ENCODE data around the gene GLCCI1. TPM values are rescaled to one million over a fixed set of nuclear protein-coding genes. Genes with fewer than 3 reads are reported as not detected.

GLCCI1 gene
- total RNA-seq, 4 donors from 2014 or later = 1.9 to 15.7 (median 11.8) TPM

- Histone ChIP-seq H3K36me3 (no peaks in the 10 kb centered on the region), H3K27me3 (no peaks in the 10 kb centered on the region), H3K9me3 (no peaks in the 10 kb centered on the region), H3K4me3 (no peak overlapping the region), H3K4me1 (no peaks in the 10 kb centered on the region), H3K27ac (no peak overlapping the region)
- 89% methylated on average over 3 of the region's 3 CpGs; no CpG with 5 or more reads in 1 of the 2 donors for whole genome bisulfite sequencing, 2 donors (ENCODE audit: low coverage in 1 of 2)
- in situ Hi-C loops (cut with MboI; ENCODE audit: low pct_ligation_motif_present in 1 of 4, low pct_unique_long_range_greater_than_20kb in 1 of 4, low sequenced_read_pairs in 3 of 4) (no loop called here), intact Hi-C loops (cut with DNase I; ENCODE audit: low total_unique reads) (no loop called here)
- no peak for DNase-seq
- TF ChIP-seq CTCF (IDR thresholded peaks at IDR 0.05) (no peak), POLR2AphosphoS5 (IDR thresholded peaks at IDR 0.05) (no peak), EP300 (IDR thresholded peaks at IDR 0.05; ENCODE audit: low read depth) (no peak), POLR2A (IDR thresholded peaks at IDR 0.05) (no peak)
These were observed 166.8 kb downstream of the GLCCI1 start for GRCh38 chr7:8135417-8135816.

DNA sequence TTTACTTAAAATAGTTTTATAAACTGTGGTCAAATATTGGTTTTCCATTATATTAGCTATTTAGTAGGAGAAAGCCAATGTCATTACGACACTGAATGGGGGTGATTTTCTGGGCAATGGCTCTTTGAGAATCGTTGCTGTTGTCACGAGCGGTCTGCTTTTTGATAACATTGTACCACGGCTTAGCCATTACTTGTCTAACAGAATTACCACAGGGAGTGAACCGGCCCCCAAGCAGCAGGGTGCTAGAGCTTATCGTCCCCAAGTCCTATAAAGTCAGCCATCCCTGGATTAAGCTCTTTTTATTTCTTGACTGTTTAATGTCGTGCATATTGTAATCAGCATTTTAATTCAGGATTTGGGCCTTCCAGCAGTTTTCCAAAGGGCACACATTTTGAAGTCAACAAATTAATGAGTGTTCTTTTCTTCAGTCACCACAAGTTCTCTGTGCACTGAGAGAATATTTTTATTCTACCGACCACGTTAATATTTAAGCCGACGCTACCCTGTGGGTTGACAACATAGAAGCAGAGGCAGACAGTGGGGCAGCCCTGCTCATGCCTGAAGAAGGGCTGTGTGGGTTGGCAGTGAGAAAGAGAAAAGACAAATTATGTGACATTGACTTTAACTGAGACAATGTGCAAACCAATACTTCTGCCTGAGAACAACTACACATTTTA is 167.6 kb downstream of the GLCCI1 start:
- H3K27me3 ChIP-seq = no peaks in the 10 kb centered on the region
- in situ Hi-C loops (cut with MboI; ENCODE audit: low pct_ligation_motif_present in 1 of 4, low pct_unique_long_range_greater_than_20kb in 1 of 4, low sequenced_read_pairs in 3 of 4) = no loop called here
- intact Hi-C loops (cut with DNase I; ENCODE audit: low total_unique reads) = no loop called here
- H3K9me3 ChIP-seq = no peaks in the 10 kb centered on the region
- H3K36me3 ChIP-seq = no peaks in the 10 kb centered on the region
- 93 to 98% methylated on average over 12 of the region's 12 CpGs for WGBS, 2 donors (ENCODE audit: low coverage in 1 of 2)
- H3K4me3 ChIP-seq = no peak overlapping the region
- no peak for TF ChIP-seq POLR2AphosphoS5 (IDR thresholded peaks at IDR 0.05)
- TF ChIP-seq POLR2A (IDR thresholded peaks at IDR 0.05) = no peak
- TF ChIP-seq CTCF (IDR thresholded peaks at IDR 0.05) = no peak
- TF ChIP-seq EP300 (IDR thresholded peaks at IDR 0.05; ENCODE audit: low read depth) = no peak
- H3K4me1 ChIP-seq = no peaks in the 10 kb centered on the region
- no peak for DNase-seq
- no peak overlapping the region for H3K27ac ChIP-seq

Measured in transverse colon (tissue), 4 donors.